HUDEP-2 (cell line): ENCODE measurements around the gene CIAO2B.
"Not testable (repeated sequence)": the region's sequence is repeated elsewhere in the genome, so short reads cannot be mapped to it uniquely, and the experiment has no call there.

ENCODE experiments used
- DNase-seq, 76 experiments: peaks; one replicate each; lab custom pipeline; 2025; ENCODE audit not compliant: unreplicated experiment in 76 of 76; lab: John Stamatoyannopoulos, UW

The CIAO2B gene

DNA sequence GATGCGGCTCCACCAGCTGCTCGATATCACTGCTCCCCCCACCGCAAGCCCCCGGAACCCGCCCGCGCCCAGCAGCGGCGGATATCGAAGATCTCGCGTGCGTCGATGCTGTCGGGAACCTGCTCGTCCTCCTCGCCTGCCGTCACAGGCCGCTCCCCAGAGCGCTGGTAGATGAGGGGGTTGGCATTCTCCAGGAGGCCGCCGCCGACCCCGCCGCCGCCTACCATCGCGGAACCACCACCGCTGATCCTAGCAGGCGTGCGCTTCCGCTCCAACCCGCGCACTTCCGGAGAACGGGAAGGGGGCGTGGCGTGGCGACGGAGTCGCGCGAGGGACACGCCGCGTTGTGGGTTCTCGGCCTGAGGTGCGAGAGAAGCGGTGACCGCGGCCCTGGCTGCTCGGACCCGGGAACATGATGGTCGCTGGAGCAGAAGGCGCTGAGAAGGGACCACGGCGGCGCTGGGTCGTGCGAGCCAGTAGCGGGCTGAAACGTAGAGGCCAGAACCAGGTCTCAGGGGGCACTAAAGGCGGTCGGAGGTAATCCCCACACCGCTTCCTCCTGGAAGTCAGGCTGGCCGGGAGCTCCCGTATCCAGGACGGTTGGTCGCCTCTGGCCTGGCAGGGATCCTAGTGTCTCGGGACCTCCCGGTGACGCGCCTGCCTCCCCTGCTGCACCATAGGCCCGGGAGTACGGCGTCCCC lies at the start of gene CIAO2B:
TSS of gene CIAO2B (minus strand) at position 265 of the 701 bp plus-strand sequence. CDS start at position 227, 38 bp downstream.
- DNase-seq: peak in 71 of 76 experiments; percentile 25 to 85 (median 68)

DNA sequence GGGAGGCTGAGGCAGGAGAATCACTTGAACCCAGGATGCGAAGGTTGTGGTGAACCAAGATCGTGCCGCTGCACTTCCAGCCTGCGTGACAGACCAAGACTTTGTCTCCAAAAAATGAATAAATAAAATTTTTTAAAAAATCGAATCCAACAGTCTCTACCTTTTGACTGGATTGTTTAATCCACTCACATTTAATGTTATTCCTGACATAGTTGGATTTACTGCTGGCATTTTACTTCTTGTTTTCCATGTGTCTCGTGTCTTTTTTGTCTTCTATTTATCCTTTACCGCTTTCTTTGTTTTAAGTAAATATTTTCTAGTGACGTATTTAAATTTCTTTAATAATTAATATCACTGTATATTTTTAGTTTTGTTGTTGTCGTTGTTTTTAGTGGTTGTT lies 48.8 kb upstream of the CIAO2B start:
- DNase-seq: no peak

DNA sequence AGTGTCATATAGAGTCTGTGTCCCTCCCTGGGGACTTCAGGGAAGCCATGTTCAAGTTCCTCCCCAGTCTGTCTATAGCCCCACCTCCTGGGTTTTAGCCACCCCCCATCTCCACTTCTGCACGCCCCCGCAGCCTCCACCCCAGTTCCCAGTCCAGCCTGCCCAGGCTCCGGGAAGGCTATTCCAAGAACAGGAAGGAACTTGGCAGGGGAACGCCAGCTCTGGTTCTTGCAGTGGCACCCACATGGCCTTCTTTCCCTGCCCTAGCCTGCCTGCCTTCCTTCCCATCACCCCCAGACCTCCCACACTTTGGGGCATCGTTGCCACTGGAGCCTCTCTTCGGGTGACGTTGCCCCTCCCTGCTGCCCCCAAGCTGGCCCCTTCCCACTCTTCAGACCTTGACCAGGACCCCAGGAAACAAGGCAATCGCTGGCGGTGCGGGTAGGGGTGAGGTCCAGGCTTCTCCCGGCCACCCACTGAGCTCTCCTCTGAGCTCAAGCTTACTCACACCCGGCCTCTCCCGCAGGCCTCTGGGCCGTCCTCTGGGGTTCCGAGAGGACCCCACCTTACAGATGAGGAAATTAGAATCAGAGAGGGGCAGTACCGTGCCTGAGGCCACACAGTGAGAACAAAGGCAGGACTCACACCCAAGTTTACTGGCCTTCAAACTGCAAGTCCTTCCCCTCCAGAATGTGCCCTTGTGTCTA lies 45.0 kb upstream of the CIAO2B start:
- no peak for DNase-seq

- peak in 70 of 76 experiments; percentile 12 to 86 (median 68) for DNase-seq
Observed at GRCh38 chr16:66977341-66978113, 43.3 kb upstream of the CIAO2B start.

DNA sequence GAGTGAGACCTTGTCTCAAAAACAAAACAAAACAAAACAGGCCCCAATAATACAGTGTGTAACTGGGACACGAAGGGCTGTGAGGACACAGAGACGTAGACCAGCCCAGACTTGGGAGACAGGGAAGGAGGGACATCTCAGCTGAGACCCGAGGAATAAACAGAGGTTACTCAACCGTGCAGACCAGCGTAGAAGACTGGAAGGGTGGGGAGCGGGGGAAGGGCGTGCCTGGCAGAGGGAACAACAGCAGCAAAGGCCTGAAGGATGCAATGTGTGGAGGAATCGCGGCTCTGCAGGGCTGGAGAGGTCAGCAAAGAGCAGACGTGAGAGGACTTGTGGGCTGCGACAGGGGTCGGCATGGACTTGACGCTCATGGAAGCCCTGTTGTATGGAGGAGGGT lies 42.5 kb upstream of the CIAO2B start:
- no peak for DNase-seq

DNA sequence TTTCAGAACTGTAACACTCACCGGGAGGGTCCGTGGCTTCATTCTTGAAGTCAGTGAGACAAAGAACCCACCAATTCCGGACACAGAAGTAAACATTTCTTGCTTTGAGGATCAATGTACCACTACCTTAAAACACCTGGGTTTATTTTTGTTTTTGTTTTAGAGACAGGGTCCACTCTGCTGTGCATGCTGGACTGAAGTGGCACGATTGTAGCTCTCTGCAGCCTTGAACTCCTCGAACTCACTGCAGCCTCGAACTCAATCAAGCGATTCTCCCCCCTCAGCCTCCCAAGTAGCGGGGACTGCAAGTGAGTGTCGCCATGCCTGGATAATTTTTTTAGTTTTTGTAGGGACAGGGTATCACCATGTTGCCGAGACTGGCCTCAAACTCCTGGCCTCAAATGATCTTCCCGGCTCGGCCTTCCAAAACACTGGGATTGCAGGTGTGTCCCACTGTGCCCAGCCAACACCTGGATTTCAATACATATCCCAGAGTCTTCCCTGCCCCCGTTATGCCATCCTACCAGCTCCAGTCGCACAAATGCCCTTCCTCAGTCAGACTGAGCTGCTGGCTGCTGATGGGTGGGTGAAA lies 41.2 kb upstream of the CIAO2B start:
- no peak for DNase-seq

GRCh38 chr16:66974932-66975246 lies 40.7 kb upstream of the CIAO2B start:
- DNase-seq: peak in 1 of 76 experiments; percentile 2

GRCh38 chr16:66974156-66974931 lies 40.1 kb upstream of the CIAO2B start:
- not testable (repeated sequence) for DNase-seq

DNA sequence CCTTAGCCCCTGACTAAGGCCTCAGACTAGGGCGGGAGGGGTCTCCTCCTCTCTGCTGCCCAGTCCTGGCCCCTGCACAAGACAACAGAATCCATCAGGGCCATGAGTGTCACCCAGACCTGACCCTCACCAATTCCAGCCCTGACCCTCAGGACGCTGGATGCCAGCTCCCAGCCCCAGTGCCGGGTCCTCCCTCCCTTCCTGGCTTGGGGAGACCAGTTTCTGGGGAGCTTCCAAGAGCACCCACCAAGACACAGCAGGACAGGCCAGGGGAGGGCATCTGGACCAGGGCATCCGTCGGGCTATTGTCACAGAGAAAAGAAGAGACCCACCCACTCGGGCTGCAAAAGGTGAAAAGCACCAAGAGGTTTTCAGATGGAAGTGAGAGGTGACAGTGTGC lies 39.5 kb upstream of the CIAO2B start:
- no peak for DNase-seq

GRCh38 chr16:66972983-66973382 lies 38.8 kb upstream of the CIAO2B start:
- no peak for DNase-seq

DNA sequence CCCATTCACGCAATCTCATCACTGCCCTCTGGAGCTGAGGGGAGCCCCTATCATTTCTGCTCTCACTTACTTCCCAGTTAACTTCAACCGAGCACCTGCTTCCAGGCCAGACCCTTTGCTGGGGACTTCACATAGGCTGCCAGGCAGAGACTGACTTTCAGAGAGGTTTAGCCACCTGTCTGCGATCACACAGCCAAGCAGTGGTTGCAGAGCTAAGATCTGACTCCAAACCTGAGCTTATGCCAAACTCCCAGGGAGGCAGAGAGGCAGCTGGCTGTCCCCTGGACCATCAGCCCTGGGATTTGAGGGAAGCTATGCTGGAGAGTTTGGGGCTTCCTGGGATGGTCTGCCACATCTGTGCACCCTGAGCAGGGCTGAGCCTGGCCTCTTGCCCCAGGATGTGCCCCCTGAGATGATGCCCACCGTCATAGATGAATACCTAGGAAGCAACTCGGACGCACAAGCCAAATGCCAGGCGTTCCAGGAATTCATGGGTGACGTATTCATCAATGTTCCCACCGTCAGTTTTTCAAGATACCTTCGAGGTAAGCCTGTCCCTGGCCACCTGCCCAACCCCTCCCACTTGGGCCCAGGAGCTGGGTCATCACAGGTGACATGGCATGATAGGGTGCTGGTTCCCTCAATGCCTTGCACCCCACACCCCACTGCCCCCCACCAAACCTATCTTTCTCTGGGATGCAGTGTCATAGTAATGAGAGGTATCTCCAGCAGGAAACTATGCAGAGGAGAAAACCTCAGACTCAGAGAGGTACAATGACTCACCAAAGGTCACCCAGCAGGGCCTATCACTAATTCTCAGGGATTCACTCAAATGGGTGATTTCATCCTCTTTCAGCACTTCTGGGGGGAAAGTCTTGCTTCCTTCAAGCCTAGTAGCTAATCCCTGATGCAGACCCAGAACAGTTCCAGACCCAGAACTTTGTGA lies 36.8 kb upstream of the CIAO2B start:
- DNase-seq: no peak

- no peak for DNase-seq
Observed at GRCh38 chr16:66968847-66969246, 34.6 kb upstream of the CIAO2B start.

- DNase-seq: no peak
Observed at GRCh38 chr16:66964049-66964448, 29.8 kb upstream of the CIAO2B start.

DNA sequence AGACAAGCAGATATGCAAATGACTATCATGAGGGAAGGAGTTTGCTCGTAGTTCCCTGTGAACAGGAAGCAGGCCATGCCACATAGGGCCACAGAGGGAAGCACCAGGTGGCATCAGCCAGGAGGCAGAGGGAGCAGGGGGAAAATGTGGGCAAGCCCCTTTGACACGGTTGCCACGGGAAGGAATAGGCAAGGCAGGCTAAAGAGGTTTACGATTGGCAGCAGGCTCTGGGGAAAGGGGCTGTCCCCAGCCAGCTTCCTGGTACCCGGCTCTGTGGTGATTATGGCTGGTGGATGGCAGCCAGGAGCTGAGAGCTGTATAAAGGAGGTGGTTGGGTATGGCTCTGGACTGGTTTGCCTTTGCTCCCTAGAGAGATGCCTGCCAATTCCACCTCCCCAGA lies 27.7 kb upstream of the CIAO2B start:
- DNase-seq: no peak

GRCh38 chr16:66961065-66961744 lies 27.0 kb upstream of the CIAO2B start, which contains the start of gene CES3:
TSS of gene CES3 (plus strand) at chr16:66961266. CDS start at chr16:66961308, 42 bp downstream.
- DNase-seq: peak in 70 of 76 experiments; percentile 25 to 85 (median 61)

DNA sequence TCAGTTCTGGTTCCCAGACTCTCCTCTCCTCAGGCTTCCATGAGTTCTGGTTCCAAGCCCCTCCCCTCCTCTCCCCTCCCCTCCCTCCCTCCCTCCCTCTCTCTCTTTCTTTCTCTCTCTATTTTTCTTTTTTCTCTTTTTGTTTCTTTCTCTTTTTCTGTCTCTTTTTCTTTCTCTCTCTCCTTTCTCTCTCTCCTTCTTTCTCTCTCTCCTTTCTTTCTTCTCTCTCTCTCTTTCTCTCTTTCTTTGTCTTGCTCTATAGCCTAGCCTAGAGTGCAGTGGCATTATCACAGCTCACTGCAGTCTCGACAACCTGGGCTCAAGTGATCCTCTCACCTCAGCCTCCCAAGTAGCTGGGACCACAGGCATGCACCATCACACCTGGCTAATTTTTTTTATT lies 26.1 kb upstream of the CIAO2B start:
- no peak for DNase-seq

DNA sequence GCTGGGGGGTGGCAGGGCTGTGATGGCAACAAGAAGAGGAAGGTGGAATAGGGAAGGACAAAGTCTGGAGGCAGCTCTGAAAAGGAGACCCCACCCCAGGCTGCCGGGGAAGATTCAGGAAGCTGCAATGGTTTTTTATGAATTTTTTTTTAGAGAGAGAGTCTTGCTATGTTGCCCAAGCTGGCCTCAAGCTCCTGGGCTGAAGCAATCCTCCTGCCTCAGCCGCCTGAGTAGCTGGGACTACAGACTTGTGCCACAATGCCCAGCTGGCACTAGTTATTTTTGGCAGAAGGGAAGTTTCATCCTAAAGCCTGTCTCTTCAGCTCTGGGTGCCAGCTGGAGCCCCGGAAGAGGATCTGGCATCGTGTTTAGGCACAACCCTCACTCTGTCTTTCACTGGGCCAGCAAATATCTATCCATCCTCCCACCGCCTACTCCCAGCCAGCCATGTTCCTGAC lies 25.5 kb upstream of the CIAO2B start:
- no peak for DNase-seq

DNA sequence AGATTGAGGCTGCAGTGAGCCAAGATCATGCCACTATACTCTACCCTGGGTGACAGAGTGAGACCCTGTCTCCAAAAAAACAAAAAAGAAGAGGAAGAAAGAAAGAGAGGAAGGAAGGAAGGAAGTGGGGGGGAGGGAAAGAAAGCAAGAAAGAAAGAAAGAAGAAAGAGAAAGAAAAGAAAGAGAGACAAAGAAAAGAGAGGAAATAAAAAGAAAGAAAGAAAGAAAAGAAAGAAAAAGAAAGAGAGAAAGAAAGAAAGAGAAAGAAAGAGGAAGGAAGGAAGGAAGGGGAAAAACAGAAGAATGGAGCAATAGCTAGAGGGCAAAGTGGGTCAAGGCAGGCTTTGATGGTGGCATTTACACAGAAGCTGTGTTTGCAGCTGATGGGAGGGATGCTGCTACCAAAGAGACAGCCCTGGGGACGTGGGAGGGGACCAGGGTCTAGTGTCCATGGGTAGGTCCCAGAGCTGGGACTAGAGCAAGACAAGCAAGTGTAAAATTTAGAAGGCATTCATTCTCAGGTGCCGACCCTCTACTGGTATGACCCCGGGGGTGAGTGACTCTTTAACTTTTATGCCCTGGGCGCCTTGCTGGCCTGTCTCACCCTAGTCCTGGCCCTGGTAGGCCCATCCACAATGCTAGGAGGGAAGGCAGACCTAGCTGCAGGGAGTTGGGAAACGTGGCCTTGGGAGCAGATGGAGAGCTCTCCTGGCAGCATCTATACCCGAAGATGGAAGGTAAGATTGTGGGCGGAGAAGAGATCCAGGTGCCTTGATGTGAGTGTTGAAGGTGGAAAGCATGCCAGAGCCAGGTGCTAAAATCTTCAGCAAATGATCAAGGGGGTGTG lies 24.9 kb upstream of the CIAO2B start:
- no peak for DNase-seq
